CD4-positive, alpha-beta T cell treated with Interleukin-6 for 4 hours (primary cell): ENCODE data around the gene NPLOC4.
"Not testable (repeated sequence)": the region's sequence is repeated elsewhere in the genome, so short reads cannot be mapped to it uniquely, and the experiment has no call there.

Experiments
- DNase-seq: peaks from one replicate; pipeline ENCODE4 v3.0.0-alpha.2; 2020; ENCODE audit warnings: mixed read lengths

NPLOC4 gene

DNA sequence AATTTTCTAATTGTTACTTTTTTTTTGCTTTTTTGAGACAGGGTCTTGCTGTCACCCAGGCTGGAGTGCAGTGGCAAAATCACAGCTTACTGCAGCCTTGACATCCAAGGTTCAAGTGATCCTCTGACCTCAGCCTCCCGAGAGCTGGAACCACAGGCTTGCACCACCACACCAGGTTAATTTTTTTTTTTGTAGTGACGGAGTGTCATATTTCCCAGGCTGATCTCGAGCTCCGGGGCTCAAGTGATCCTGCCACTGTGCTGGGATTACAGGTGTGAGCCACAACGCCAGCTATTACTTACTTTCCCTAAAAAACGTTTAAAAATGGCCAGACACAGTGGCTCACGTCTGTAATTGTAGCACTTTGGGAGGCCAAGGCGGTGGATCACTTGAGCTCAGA, 6.6 kb downstream of the NPLOC4 start:
- DNase-seq = no peak

- DNase-seq = no peak
Observed at GRCh38 chr17:81621494-81622130, 15.3 kb downstream of the NPLOC4 start.

- DNase-seq = not testable (repeated sequence)
Observed at GRCh38 chr17:81618307-81618706, 18.6 kb downstream of the NPLOC4 start.

DNA sequence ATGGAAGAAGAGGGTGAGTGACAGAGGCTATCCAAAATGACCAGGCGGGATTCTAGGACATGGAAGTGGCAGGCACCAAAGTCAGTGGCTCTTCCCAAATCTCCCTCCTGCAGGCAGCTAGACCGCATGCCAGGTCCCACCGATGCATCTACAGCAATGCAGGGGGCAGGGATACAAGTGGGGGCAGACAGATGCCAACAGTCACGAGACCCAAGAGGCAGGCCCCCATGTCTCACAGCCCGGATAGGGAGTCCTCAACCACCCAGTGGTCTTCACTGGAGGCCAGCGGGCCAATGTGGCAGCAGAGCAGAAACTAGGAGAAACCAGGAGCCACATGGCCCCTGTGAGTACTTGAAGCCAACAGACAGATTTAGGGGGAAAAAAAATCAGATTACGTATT, 20.0 kb downstream of the NPLOC4 start:
- DNase-seq = no peak

DNA sequence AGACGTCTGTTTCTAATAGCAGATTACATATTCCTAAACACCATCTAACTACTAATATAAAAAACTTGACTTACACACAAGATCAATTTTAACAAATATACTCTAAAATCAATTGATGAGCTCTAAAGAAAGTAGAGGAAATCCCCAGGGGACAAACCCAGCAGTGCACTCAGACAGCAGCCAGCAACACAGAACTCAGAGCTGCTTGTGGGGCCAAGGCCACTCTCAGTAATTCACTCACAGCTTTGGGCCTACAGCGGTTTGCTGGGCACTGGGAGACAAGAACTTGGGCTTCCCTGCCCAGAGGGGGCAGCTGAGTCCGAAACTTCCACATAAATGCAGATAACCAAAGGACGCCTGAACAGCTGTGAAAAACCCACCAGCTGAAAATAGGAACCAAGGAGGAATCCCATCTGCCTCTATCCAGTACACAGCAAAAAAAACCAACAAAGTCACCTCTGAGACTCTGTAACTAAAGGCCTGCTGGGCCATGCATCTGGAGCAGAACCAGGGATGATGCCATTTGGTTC, 21.4 kb downstream of the NPLOC4 start:
- no peak for DNase-seq

DNA sequence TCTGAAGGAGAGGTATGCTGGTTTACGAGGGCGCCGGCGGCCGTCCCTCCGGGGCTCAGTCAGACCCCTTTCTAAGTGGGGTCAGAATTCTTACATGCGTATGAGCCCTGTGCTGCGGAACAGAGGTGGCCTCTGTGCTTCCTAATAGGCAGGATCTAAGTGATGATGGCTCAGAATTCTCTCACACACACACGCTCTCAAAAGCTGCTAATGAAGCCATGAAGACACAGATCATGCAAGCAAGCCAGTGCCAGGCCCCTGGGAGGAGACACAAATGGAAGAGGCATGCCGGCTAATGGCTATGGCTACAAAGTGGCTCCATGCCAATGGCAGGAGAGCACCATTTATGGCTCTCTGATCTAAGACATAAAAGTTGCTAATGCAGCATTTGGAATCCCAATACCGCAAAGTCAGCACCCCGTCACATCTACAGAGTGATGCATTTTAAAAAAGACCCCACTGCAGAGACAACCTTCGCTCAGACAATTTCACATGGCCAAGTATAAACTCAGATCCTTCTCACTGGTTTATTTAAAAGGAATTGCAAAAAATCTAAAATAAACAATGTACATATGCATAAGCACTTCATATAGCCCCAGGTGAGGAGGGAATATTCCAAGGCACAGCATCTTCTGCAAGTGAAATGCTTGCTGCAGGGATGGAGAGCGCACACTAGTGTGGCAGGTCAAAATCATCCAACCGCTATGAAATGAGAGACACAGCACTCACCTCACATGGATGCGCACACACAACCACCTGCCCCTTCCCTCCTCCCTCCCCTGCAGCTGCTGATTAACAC, 24.5 kb downstream of the NPLOC4 start:
- no peak for DNase-seq

DNA sequence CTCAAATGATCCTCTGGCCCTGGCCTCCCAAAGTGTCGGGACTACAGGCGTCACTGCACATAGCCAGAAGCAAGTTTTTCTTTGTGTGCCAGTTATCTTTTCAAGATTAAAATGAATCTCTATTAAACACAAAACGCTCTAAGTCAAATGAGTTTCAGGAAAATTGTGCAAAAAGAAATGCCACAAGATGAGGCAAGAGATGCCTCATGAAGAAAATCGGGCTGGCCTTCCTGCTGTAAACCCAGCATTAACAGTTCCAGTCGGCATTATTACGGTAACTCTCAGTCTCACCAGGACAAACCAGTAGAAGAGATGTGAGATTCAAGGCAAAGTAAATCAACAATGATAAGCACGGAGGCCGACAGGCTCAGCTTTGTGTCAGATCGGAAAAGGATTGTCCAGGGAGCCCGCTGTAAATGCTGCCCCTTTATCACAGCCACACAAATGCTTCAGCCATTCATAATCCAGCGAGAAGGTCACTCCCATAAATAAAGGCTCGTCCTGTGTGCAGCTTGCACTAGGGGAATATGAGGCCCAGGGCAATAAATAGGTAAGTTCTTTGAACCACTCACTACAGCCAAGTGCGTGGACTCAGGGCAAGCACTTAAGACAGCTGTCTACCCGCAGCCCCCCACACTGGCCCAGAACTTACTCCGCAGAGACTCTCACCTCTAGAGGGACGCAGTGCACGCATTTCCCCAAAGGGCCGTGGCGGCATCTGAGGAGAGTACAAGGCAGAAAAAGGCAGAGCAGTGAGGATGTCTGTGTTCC, 27.2 kb downstream of the NPLOC4 start:
- no peak for DNase-seq

DNA sequence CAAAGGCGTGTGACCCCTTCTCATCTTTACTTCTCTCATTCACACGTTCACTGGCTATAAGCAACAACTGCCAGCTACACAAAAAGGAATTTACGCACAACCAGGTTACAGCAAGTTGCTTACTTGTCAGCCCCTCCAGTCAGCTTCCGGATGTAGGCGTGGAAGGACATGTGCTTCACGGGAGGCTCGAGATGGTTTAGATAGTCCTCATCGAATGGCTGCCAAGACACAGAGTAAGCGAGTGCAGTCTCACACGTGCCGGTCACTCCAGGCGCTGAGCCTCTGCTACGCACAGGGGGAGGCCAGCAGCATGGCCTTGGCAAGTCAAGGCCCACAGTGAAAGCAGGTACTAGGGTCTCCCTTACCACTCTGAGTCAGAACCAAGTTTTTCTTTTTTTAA, 28.3 kb downstream of the NPLOC4 start:
- no peak for DNase-seq

- no peak for DNase-seq
Observed at GRCh38 chr17:81608082-81608481, 28.8 kb downstream of the NPLOC4 start.

DNA sequence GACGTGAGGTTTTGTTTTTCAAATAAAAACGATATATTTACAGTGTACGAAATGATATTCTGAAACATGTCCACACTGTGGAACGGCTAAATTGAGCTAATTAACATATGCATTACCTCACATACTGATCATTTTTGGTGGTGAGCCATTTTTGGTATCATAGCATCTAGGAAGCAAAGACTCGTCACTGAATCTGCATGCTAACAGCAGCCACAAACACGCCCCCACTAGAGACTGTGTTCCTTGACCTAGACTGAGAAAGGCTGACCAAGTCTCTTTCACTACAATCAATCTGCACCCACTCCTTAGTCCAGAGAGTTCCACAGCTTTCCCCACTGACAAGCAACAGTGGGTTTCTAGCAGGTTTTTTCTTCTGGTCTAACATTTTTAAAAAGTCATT, 29.5 kb downstream of the NPLOC4 start:
- no peak for DNase-seq

DNA sequence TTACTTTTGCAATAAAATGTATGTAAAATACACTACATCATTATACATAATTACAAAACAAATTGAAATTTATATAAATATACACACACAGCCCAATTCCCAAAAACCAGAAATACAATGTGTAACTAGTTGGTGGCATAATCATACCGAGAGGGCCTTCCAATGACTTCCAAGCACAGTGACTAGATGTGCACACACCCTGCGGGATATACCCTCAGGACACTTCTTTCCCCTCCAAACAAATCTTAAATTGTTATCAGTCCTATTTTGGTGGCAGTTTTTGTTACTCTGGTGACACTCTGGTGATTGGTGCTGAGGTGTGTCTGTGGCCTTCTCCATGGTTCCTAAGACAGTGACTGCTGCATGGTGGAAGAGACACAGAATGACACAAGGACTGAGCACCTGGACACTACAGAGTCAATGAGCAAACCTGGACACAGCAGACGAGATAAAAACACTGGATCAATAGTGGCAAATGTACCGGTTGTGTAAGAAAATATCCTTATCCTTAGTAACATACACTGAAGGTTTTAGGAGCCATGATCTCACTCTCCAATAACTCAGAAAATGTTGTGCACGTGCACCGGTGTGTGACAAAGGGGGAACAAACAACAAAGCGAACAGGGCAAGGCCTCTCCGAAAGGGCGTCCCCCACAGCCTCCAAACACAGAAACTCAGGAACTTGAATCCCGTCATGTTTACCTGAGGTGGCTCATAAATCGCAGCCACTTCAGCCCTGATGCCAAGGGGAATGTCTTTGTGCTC, 32.9 kb downstream of the NPLOC4 start:
- no peak for DNase-seq

DNA sequence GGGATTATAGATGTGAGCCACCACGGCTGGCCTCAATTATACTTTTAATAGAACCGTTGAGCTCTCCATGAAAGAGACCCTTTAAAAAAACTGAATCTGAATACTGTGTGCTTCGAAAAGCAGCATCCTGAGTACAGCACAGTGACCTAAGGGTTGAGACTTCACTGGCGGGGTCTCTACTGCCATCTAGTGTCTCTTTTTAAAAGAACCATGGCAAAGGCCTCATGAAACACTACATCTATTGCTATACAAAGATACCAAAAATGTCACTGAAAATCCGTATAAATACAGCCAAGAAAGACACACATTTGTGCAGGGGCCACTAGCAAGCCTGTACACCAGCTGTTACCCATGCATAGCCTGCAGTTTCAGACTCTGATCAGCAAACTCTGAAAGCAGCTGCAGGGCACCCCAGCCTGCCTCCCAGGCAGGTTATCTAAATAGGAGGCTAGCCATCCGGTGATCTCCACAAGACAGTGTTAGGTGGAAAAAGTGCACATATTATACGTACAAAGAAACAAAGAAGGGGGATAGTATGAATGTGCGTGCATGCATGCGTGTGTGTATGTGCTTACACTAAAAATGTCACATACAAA, 35.3 kb downstream of the NPLOC4 start:
- peak; percentile 45 for DNase-seq

DNA sequence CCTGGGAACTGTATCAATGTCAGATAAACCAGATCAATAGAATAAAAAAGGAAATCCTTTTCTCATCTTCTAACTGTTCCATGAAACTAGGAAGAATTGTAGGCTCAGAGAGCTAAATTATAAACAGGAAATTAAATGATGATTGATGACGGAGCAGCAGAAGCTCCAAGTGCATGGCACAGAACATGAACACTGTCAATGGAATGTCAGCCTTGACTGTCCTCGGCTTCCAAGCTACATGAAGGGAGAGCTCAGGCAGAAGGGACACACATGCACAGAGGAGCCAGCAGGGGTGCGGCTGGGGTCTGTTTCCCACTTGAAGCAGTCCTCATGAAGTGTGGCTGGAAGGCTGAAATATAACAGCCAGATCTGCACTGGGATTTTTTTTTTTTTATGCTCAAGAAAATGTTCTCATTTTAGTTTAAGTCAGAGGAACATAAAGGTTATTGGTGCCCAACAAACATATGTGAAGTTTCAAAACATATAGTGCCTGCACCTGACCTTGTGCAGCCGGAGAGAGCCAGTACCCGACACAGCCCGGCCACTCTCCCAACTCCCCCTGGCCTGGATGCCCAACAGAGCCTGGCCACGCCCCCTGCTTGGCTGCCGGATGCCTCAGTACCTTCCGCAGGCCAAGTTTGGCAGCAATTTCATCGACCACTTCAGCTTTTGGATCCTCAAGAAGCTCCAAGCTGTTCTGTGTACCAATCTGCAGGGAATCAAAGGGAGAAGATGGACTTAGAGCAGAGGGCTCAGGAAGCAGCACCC, 37.0 kb downstream of the NPLOC4 start:
- no peak for DNase-seq

DNA sequence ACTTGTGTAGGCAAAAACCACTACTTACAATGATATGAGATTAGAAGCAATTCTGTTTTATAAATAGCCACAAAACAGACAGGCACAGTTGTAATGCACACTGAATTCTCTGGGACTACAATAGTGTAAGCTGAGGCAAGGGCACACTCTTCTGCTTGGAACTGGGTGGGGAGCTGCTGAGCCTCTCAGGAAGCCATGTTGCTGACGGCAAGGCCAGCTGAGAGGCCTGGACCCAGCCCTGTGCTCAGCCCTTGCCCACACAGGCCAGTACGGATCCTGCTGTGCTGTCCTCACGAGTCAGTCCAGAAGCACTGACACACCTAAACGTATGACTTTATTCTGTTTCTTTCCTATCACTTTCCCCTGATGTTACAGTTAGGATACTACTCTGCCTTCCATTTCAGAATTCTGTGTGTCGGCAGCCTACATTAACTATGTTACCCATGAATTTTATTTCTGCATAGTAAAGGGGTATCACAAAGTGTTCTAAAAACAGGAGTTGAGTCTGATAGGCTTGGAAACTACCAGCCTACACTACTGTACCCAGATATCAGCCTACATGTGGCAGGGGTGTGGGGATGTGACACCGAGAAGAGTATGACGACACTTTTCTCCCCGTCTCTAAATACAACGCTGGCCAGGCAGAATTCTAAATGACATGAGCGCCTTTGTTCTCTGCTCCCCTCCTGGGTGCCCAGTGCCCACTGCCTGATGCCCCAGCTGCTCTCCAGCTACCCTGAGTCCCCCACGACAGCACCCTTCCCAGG, 43.6 kb downstream of the NPLOC4 start:
- no peak for DNase-seq

GRCh38 chr17:81591971-81592370, 44.9 kb downstream of the NPLOC4 start:
- no peak for DNase-seq

- DNase-seq = no peak
Observed at GRCh38 chr17:81590121-81590520, 46.8 kb downstream of the NPLOC4 start.

DNA sequence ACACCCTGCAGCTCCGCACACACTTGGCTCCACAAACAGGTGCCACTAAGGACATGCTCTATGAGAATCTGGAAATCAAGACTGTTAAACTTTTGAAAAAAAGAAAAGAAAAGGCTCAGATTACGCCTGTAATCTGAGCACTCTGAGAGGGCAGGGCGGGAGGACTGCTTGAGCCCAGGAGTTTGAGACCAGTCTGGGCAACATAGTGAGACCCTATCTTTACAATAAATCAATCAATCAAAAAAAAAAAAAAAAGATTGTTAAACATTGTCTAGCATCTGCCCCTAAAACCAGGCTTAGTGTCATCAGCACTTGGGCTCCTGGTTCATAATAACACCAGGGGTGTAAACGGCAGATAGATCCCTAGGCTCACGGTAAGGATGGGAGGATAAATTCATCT, 47.3 kb downstream of the NPLOC4 start:
- DNase-seq = no peak

DNA sequence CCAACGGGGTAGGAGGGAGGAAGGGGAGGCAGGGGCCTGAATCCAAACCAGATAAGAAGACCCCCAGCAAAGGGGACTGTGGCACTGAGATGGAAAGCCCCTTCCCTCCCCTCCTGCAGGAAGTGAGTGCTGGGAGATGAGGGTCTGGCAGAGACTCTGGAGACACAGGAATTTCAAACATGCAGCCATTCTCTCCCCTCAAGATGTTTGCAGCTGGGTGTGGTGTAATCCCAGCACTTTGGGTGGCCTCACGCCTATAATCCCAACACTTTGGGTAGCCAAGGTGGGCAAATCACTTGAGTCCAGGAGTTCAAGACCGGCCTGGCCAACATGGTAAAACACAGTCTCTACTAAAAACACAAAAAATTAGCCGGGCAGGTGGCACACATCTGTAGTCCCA, 50.8 kb downstream of the NPLOC4 start:
- DNase-seq = no peak

- not testable (repeated sequence) for DNase-seq
Observed at GRCh38 chr17:81584771-81585170, 52.1 kb downstream of the NPLOC4 start.

DNA sequence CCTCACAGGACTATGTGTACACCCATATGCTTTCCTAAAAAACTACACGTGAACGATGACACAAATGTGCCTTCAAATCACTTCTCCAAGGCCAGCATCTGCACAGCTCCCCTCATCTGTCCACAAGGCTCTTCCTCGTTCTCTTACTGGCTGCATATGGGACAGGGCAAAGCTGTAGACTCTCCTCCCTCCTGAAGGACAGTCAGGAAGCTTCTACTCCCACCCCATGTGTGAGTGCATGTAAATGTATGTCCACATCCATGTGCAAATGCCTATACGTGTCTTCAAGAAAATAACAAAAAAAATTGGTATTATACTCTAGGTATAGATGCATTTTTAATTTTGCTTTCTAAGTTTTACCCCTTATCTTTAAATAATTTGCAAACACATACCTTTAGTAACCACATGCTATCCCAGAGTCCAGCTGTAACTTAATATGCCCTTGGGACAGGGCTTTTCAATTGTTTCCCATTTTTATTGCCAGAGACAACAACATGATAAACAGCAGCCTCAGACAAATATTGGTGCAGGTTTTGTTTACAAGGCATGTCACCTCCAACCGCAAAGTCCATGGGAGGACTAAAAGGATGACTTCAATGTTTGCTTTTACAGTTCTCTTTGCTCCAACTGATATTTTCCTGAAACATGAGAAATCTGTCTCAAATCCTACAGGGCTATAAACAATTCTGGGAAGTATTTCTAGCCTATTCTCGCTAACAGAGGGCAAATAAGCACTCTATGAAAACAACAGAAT, 53.1 kb downstream of the NPLOC4 start:
- no peak for DNase-seq
